Neural cell (in vitro differentiated cells): Measurements from ENCODE around the gene SNCAIP. TPM values are rescaled to one million over a fixed set of nuclear protein-coding genes. Genes with fewer than 3 reads are reported as not detected.

ENCODE experiments used
- H2AFZ ChIP-seq: fragments of 200-600, 300-800 bp; sonication (generic), shearing (Covaris generic); 2 replicates; pipeline ENCODE4 v1.6.0; 2014; ENCODE audit warnings: low read depth, mild to moderate bottlenecking, antibody characterized with exemption, low read length, moderate library complexity
- H3F3A ChIP-seq: fragments of 200-600 bp; shearing (Covaris generic); 2 replicates; pipeline ENCODE4 v1.6.1; 2016; ENCODE audit warnings: mild to moderate bottlenecking, moderate library complexity, mixed read lengths, antibody characterized with exemption, low read length; ENCODE audit not compliant: insufficient read depth, poor library complexity, severe bottlenecking
- H3K27ac ChIP-seq: fragments of 200-600, 300-800 bp; sonication (generic), shearing (Covaris generic); 2 replicates; pipeline ENCODE4 v1.5.1; 2014; ENCODE audit warnings: mild to moderate bottlenecking, low read length, moderate library complexity
- H3K27me3 ChIP-seq: fragments of 300-800, 200-600 bp; sonication (generic), shearing (Covaris generic); 2 replicates; pipeline ENCODE4 v1.6.0; 2014; ENCODE audit warnings: mild to moderate bottlenecking, low read depth, low read length, moderate library complexity; ENCODE audit not compliant: insufficient read depth
- H3K36me3 ChIP-seq: fragments of 300-800, 200-600 bp; sonication (generic), shearing (Covaris generic); 2 replicates; pipeline ENCODE4 v1.5.1; 2014; ENCODE audit warnings: mild to moderate bottlenecking, antibody characterized with exemption, low read length, moderate library complexity; ENCODE audit not compliant: insufficient read depth
- H3K4me2 ChIP-seq: fragments of 300-800, 200-600 bp; sonication (generic), shearing (Covaris generic); 2 replicates; pipeline ENCODE4 v1.6.0; 2014; ENCODE audit warnings: mild to moderate bottlenecking, low read length
- H3K4me3 ChIP-seq: fragments of 300-800, 200-600 bp; sonication (generic), shearing (Covaris generic); 2 replicates; pipeline ENCODE4 v1.5.1; 2014; ENCODE audit warnings: mild to moderate bottlenecking, low read length, moderate library complexity
- H3K79me2 ChIP-seq: fragments of 200-600 bp; shearing (Covaris generic); replicated peaks from 2 replicates; pipeline ENCODE4 v1.6.0; 2014; ENCODE audit warnings: mild to moderate bottlenecking, low read length, moderate library complexity; ENCODE audit not compliant: insufficient read depth
- H3K9ac ChIP-seq: fragments of 300-800, 200-600 bp; sonication (generic), shearing (Covaris generic); 2 replicates; pipeline ENCODE4 v1.6.1; 2016; ENCODE audit warnings: mild to moderate bottlenecking, low read length, mixed read lengths
- H3K9me2 ChIP-seq: fragments of 200-600 bp; shearing (Covaris generic); 2 replicates; pipeline ENCODE4 v1.6.1; 2016; ENCODE audit warnings: mild to moderate bottlenecking, low read length, mixed read lengths; ENCODE audit not compliant: insufficient read depth
- H3K9me3 ChIP-seq: fragments of 200-600, 300-800 bp; sonication (generic), shearing (Covaris generic); 2 replicates; pipeline ENCODE4 v1.6.1; 2016; ENCODE audit warnings: mild to moderate bottlenecking, mixed run types, low read length, moderate library complexity, mixed read lengths
- H4K20me1 ChIP-seq: fragments of 200-600 bp; shearing (Covaris generic); 2 replicates; pipeline ENCODE4 v1.6.1; 2016; ENCODE audit warnings: mild to moderate bottlenecking, mixed run types; ENCODE audit not compliant: insufficient read depth
- EP300 ChIP-seq: fragments of 450-650 bp; conservative IDR thresholded peaks from 2 replicates; pipeline ENCODE4 v1.6.1; 2014; ENCODE audit warnings: antibody characterized with exemption, mild to moderate bottlenecking, moderate library complexity; ENCODE audit not compliant: poor library complexity, severe bottlenecking
- EZH2 ChIP-seq: fragments of 200-600, 300-800 bp; shearing (Covaris generic), sonication (generic); IDR thresholded peaks from 2 replicates; pipeline ENCODE4 v1.6.1; 2014; ENCODE audit warnings: antibody characterized with exemption, low read length, borderline replicate concordance, mild to moderate bottlenecking; ENCODE audit not compliant: insufficient read depth, poor library complexity, severe bottlenecking
- MXI1 ChIP-seq: fragments of 450-650 bp; conservative IDR thresholded peaks from 2 replicates; pipeline ENCODE4 v1.6.1; 2014; ENCODE audit warnings: antibody characterized with exemption, mild to moderate bottlenecking; ENCODE audit not compliant: poor library complexity, severe bottlenecking
- RAD21 ChIP-seq: fragments of 450-650 bp; conservative IDR thresholded peaks from 2 replicates; pipeline ENCODE4 v1.6.1; 2014; ENCODE audit warnings: antibody characterized with exemption, mild to moderate bottlenecking, moderate library complexity
- SMC3 ChIP-seq: fragments of 450-650 bp; conservative IDR thresholded peaks from 2 replicates; pipeline ENCODE4 v1.6.1; 2014; ENCODE audit warnings: antibody characterized with exemption, mild to moderate bottlenecking, moderate library complexity; ENCODE audit not compliant: poor library complexity
- TAF1 ChIP-seq: IDR thresholded peaks from 2 replicates; pipeline ENCODE4 v1.6.1; 2012; ENCODE audit warnings: low read depth
- polyA plus RNA-seq: library from polyadenylated mRNA; depleted of rRNA; stranded (reverse); fragments of >200 nt; gene quantifications from 2 replicates; pipeline ENCODE4 v1.2.3, GENCODE V29; 2014
- TF ChIP-seq, protein P1 (sequence below): fragments of 450-650 bp; IDR thresholded peaks from 2 replicates; pipeline ENCODE4 v1.5.1; 2014; ENCODE audit warnings: antibody characterized with exemption, mild to moderate bottlenecking, moderate library complexity; ENCODE audit not compliant: poor library complexity, severe bottlenecking
- TF ChIP-seq, protein P2 (sequence below): IDR thresholded peaks from 2 replicates; pipeline ENCODE4 v1.6.1; 2012; ENCODE audit warnings: borderline replicate concordance

SNCAIP gene
- polyA plus RNA-seq, 1 donor from 2014 or later: 25.6 TPM

DNA sequence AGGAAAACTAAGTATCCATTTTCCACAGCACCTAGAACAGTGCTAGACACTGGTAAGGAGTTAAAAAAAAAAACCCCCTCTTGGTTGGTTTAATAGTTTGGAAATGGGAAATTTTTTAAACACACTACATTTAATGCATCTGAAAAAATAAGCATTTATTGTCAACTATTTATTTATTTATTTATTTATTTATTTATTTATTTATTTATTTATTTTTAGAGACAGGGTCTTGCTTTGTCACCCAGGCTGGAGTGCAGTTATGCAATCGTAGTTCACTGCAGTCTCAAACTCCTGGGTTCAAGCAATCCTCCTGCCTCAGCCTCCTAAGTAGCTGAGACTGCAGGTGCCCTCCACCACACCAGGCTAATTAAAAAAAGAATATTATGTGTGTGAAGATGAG lies 51.6 kb downstream of the SNCAIP start:
- Histone ChIP-seq H3K36me3 (no peaks in the 10 kb centered on the region), H3F3A (no peaks in the 10 kb centered on the region), H3K79me2 (peaks cover 4% of the 10 kb centered on the region), H3K9ac (no peak overlapping the region), H3K9me3 (no peaks in the 10 kb centered on the region), H2AFZ (no peak overlapping the region), H3K9me2 (no peaks in the 10 kb centered on the region), H3K4me2 (no peak overlapping the region), H3K27me3 (no peaks in the 10 kb centered on the region), H3K4me3 (no peak overlapping the region), H3K27ac (no peak overlapping the region), H4K20me1 (no peaks in the 10 kb centered on the region)
- no peak for TF ChIP-seq EP300
- TF ChIP-seq SMC3: no peak
- no peak for TF ChIP-seq TAF1
- TF ChIP-seq, protein P1, sequence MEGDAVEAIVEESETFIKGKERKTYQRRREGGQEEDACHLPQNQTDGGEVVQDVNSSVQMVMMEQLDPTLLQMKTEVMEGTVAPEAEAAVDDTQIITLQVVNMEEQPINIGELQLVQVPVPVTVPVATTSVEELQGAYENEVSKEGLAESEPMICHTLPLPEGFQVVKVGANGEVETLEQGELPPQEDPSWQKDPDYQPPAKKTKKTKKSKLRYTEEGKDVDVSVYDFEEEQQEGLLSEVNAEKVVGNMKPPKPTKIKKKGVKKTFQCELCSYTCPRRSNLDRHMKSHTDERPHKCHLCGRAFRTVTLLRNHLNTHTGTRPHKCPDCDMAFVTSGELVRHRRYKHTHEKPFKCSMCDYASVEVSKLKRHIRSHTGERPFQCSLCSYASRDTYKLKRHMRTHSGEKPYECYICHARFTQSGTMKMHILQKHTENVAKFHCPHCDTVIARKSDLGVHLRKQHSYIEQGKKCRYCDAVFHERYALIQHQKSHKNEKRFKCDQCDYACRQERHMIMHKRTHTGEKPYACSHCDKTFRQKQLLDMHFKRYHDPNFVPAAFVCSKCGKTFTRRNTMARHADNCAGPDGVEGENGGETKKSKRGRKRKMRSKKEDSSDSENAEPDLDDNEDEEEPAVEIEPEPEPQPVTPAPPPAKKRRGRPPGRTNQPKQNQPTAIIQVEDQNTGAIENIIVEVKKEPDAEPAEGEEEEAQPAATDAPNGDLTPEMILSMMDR: no peak

DNA sequence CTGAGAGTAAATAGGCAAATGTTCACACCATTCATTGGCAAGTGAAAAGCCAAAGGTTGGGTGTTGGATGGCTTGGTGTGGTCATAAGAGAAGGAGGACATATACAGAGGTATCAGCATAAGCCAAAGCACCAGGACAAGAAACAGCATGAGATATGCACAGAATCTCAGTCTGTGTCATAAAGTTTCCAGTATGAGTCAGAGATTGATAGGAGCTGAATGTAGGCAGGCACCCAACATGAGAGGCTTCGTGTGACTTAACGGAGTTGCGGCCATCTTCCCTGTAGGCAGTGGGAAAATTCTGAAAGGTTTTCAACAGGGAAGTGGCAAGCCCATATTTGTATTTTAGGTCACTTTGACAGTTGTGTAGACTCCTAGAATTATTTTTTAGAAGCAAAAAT lies 54.5 kb downstream of the SNCAIP start:
- no peak overlapping the region for H3K27ac ChIP-seq
- H3K9me3 ChIP-seq: no peaks in the 10 kb centered on the region
- no peaks in the 10 kb centered on the region for H4K20me1 ChIP-seq
- no peaks in the 10 kb centered on the region for H3K36me3 ChIP-seq
- no peaks in the 10 kb centered on the region for H3K9me2 ChIP-seq
- no peak overlapping the region for H3K4me2 ChIP-seq
- H3K9ac ChIP-seq: no peak overlapping the region
- no peaks in the 10 kb centered on the region for H3K27me3 ChIP-seq
- H3K4me3 ChIP-seq: no peak overlapping the region
- H3F3A ChIP-seq: no peaks in the 10 kb centered on the region
- TF ChIP-seq, protein P1: no peak
- TF ChIP-seq MXI1: no peak
- TF ChIP-seq SMC3: no peak
- TF ChIP-seq TAF1: no peak
- TF ChIP-seq RAD21: no peak
- no peak for TF ChIP-seq EZH2
- no peak for TF ChIP-seq EP300
- TF ChIP-seq, protein P2, sequence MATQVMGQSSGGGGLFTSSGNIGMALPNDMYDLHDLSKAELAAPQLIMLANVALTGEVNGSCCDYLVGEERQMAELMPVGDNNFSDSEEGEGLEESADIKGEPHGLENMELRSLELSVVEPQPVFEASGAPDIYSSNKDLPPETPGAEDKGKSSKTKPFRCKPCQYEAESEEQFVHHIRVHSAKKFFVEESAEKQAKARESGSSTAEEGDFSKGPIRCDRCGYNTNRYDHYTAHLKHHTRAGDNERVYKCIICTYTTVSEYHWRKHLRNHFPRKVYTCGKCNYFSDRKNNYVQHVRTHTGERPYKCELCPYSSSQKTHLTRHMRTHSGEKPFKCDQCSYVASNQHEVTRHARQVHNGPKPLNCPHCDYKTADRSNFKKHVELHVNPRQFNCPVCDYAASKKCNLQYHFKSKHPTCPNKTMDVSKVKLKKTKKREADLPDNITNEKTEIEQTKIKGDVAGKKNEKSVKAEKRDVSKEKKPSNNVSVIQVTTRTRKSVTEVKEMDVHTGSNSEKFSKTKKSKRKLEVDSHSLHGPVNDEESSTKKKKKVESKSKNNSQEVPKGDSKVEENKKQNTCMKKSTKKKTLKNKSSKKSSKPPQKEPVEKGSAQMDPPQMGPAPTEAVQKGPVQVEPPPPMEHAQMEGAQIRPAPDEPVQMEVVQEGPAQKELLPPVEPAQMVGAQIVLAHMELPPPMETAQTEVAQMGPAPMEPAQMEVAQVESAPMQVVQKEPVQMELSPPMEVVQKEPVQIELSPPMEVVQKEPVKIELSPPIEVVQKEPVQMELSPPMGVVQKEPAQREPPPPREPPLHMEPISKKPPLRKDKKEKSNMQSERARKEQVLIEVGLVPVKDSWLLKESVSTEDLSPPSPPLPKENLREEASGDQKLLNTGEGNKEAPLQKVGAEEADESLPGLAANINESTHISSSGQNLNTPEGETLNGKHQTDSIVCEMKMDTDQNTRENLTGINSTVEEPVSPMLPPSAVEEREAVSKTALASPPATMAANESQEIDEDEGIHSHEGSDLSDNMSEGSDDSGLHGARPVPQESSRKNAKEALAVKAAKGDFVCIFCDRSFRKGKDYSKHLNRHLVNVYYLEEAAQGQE: no peak
- H2AFZ ChIP-seq: no peak overlapping the region
- no peaks in the 10 kb centered on the region for H3K79me2 ChIP-seq
